Ectodermal cell (in vitro differentiated cells): ENCODE results near the gene MYOM1.

Experiments
- H3K27ac ChIP-seq: 2 replicates; pipeline ENCODE4 v1.7.0; 2013; ENCODE audit warnings: mild to moderate bottlenecking, low read depth, low read length; ENCODE audit not compliant: insufficient read depth, poor library complexity, severe bottlenecking
- H3K27me3 ChIP-seq: 2 replicates; pipeline ENCODE4 v1.7.0; 2013; ENCODE audit warnings: mild to moderate bottlenecking, low read length; ENCODE audit not compliant: insufficient read depth, control insufficient read depth, poor library complexity, severe bottlenecking
- H3K36me3 ChIP-seq: one replicate; pipeline ENCODE4 v1.7.0; 2013; ENCODE audit warnings: low read length; ENCODE audit not compliant: control insufficient read depth, insufficient read depth
- H3K4me1 ChIP-seq: one replicate; pipeline ENCODE4 v1.7.0; 2013; ENCODE audit warnings: low read length; ENCODE audit not compliant: control insufficient read depth, insufficient read depth
- H3K4me3 ChIP-seq: 2 replicates; pipeline ENCODE4 v1.7.0; 2013; ENCODE audit warnings: low read depth, low read length, control low read depth; ENCODE audit not compliant: insufficient read depth
- H3K9me3 ChIP-seq: 2 replicates; pipeline ENCODE4 v1.7.0; 2013; ENCODE audit warnings: mild to moderate bottlenecking, low read length, moderate library complexity; ENCODE audit not compliant: control insufficient read depth
- WGBS, 2 experiments: methylation state at CpG; one replicate each; pipeline ENCODE4 v1.1.7; 2013; ENCODE audit warnings: missing lambda C conversion rate in 2 of 2; 5-methylcytosine and 5-hydroxymethylcytosine counted together

MYOM1 gene

DNA sequence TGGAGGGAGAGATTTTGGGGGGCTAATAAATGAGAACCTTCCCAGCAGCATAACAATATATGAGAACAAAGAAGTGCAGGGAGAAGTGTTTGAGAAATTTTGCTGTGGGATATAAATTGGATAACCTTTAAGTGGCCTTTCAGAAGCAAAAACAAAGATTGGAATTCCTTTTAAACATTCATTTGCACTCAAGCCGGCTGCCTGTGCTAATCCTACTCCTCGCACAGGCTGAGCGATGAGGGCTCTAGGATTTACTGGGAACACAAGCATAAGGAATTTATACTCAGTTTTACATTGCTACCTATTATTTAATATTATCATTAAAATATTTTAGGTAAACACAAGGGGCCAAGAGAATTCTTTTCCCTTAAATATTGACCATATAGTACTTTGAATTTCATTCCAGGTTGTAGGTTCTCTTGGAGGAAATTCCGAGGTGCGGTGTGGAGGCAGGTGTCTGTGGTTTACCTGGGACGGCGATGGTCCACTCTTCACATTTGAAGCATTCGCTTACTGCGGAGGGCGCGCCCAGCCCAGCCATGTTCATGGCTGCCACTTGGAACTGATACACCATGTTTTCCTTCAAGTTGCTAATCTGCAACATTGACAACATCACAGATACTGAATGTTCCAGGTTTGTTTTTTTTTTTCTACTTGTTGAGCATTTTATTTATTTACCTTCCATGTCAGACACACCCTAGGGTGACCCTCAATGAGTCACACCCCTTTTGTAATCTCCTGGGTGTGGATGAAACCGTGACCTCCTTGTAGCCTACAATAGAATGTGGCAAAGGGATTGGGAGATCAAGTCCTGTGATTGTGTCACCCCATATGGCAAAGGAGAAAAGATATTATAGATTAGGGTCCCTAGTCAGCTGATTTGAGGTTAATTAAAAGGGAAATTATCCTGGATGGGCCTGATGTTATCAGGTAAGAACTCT lies 100.1 kb downstream of the MYOM1 start:
- Histone ChIP-seq H3K4me1 (no peaks in the 10 kb centered on the region), H3K4me3 (no peak overlapping the region), H3K36me3 (no peaks in the 10 kb centered on the region), H3K27me3 (no peaks in the 10 kb centered on the region), H3K9me3 (no peaks in the 10 kb centered on the region), H3K27ac (no peak overlapping the region)
- WGBS, 2 experiments: 91 to 94% methylated on average over 12 of the region's 12 CpGs

- H3K4me1 ChIP-seq: no peaks in the 10 kb centered on the region
- no peaks in the 10 kb centered on the region for H3K9me3 ChIP-seq
- H3K27ac ChIP-seq: no peak overlapping the region
- WGBS, 2 experiments: 85 to 87% methylated on average over 10 of the region's 10 CpGs
- H3K36me3 ChIP-seq: no peaks in the 10 kb centered on the region
- no peak overlapping the region for H3K4me3 ChIP-seq
- no peaks in the 10 kb centered on the region for H3K27me3 ChIP-seq
Observed at GRCh38 chr18:3118195-3119010, 101.4 kb downstream of the MYOM1 start.

DNA sequence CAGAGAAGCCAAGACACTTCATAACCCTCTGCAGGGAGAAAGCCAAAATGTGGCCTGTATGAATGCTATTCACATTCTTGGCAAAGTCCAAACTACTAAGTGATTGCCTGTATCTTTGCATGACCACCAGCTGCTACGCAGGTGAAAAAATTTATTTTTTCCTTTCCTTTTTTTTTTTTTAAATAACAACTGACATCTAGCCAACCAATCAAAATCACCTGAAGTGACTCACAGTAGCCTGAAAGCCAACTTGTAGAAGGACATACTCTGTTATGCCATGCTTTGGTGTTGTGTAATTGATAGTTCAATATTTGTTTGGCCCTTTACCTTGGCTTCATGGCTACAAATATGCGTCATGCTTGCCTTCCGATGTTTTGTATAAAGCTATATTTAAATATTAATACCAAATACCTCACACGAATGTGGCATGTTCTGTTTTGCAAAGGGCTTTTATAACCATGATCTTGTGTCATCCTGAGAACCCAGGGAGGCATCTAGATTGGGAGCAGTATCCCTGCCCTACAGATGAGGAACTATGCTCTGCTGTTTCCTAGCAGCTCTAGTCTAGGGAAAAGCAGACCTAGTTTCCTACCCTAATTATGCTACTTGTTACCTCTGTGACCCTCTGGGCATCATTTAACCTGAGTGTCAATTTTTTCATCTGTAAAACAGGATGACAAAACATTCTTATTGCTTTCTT lies 102.1 kb downstream of the MYOM1 start:
- Histone ChIP-seq H3K27ac (no peak overlapping the region), H3K9me3 (no peaks in the 10 kb centered on the region), H3K27me3 (no peaks in the 10 kb centered on the region), H3K4me1 (no peaks in the 10 kb centered on the region), H3K4me3 (no peak overlapping the region), H3K36me3 (no peaks in the 10 kb centered on the region)
- 94 to 95% methylated on average over 2 to 3 of the region's 4 CpGs for WGBS, 2 experiments

DNA sequence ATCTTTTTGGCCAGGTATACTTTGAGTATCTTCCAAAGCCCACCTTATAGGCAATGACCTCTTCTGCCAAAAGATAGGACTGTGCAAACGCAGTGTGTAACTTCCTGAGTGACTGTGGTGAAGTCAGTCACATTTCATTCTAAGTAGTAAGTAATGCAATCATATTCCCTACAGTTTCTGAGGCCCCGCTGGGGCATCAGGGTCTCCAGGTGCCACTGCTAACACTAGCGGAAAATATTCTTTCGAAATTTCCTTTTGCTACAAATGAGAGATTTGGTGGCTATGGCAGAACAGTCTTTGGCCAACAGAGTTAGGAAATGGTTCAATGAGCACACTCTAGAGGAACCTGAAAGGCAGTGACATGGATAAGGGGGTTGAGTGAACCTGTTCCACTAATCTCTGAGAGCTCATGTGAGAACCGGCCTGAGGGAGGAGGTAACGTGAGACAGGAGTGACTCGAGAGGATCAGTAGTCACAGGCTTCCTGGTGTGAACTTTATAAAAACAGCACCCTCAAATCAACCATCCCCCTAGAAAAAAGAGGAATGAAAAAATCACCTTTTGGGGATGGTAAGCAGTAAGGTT lies 104.2 kb downstream of the MYOM1 start:
- 83 to 94% methylated on average over 7 of the region's 7 CpGs for WGBS, 2 experiments
- H3K4me1 ChIP-seq: no peaks in the 10 kb centered on the region
- H3K27ac ChIP-seq: no peak overlapping the region
- no peaks in the 10 kb centered on the region for H3K9me3 ChIP-seq
- H3K27me3 ChIP-seq: no peaks in the 10 kb centered on the region
- no peaks in the 10 kb centered on the region for H3K36me3 ChIP-seq
- no peak overlapping the region for H3K4me3 ChIP-seq

- Histone ChIP-seq H3K27ac (no peak overlapping the region), H3K36me3 (no peaks in the 10 kb centered on the region), H3K27me3 (no peaks in the 10 kb centered on the region), H3K4me1 (no peaks in the 10 kb centered on the region), H3K4me3 (no peak overlapping the region), H3K9me3 (no peaks in the 10 kb centered on the region)
- WGBS, 2 experiments: 40 to 54% methylated on average over 2 to 3 of the region's 3 CpGs
Observed at GRCh38 chr18:3114451-3114850, 105.3 kb downstream of the MYOM1 start.

GRCh38 chr18:3114026-3114425 lies 105.7 kb downstream of the MYOM1 start:
- Histone ChIP-seq H3K4me3 (no peak overlapping the region), H3K27me3 (no peaks in the 10 kb centered on the region), H3K4me1 (no peaks in the 10 kb centered on the region), H3K27ac (no peak overlapping the region), H3K36me3 (no peaks in the 10 kb centered on the region), H3K9me3 (no peaks in the 10 kb centered on the region)
- WGBS, 2 experiments: 82% methylated on average over 8 of the region's 8 CpGs

- H3K27ac ChIP-seq: no peak overlapping the region
- no peak overlapping the region for H3K4me3 ChIP-seq
- H3K4me1 ChIP-seq: no peaks in the 10 kb centered on the region
- no peaks in the 10 kb centered on the region for H3K9me3 ChIP-seq
- H3K36me3 ChIP-seq: no peaks in the 10 kb centered on the region
- WGBS, 2 experiments: 75% methylated on average over 5 of the region's 6 CpGs
- no peaks in the 10 kb centered on the region for H3K27me3 ChIP-seq
Observed at GRCh38 chr18:3111523-3112240, 108.1 kb downstream of the MYOM1 start.

DNA sequence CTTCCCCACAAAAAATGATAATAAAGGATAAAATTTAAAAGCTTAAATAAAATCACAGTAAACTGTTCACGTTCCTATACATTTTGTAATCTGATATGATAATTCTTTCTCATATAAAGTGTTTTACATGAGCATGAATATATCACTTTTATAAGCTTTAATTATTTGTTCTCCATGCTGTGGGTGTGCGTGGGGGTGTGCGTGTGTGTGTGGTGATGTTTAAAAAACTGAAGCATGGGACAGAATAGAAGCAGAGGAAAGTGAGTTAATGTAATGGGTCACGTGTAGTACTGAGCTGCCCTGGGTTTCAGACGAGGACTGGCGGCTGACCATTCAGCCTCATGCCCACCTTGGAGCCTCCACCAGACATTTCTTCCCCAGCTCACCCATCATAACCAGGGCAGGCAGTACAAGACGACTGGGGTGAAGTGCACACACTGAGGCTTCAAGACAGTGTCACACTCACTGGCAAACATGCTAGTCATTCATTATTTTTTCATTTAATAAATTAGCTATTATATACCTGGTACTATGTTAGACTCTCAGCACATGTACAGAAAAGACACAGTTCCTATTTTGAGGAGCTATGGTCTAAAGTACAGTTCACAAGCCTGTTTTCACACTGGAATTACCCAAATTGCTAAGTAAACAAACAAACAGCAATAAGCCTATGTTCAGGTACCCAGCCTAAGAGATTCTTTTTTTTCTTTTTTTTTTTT lies 109.6 kb downstream of the MYOM1 start:
- WGBS, 2 experiments: 93 to 95% methylated on average over 6 of the region's 7 CpGs
- Histone ChIP-seq H3K27ac (no peak overlapping the region), H3K36me3 (no peaks in the 10 kb centered on the region), H3K9me3 (no peaks in the 10 kb centered on the region), H3K4me1 (no peaks in the 10 kb centered on the region), H3K4me3 (no peak overlapping the region), H3K27me3 (no peaks in the 10 kb centered on the region)

GRCh38 chr18:3107740-3108151 lies 112.0 kb downstream of the MYOM1 start:
- Histone ChIP-seq H3K4me3 (no peak overlapping the region), H3K4me1 (no peaks in the 10 kb centered on the region), H3K27me3 (no peaks in the 10 kb centered on the region), H3K9me3 (no peaks in the 10 kb centered on the region), H3K36me3 (no peaks in the 10 kb centered on the region), H3K27ac (no peak overlapping the region)
